Measurements from ENCODE around the gene CEP41.

DNA sequence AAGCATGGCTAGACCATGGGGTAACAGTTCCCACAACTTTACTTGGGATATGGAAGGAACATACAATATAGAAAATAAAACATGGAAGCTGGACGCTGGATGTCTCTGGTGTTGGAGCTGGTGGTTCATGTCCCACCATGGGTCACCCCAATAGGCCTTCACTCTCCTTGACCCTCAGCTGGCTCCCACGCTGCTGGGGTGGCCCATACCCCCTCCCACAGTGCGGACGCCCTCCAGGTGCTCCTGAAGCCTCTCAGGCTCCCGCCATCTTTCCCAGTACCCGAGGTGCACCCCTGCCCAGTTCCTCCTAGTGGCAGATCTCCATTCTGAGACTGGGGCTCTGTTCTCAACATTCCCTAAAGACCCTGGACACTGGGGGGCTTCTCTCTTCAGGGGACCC is 66.3 kb downstream of the CEP41 start:
- TF ChIP-seq, protein P1, sequence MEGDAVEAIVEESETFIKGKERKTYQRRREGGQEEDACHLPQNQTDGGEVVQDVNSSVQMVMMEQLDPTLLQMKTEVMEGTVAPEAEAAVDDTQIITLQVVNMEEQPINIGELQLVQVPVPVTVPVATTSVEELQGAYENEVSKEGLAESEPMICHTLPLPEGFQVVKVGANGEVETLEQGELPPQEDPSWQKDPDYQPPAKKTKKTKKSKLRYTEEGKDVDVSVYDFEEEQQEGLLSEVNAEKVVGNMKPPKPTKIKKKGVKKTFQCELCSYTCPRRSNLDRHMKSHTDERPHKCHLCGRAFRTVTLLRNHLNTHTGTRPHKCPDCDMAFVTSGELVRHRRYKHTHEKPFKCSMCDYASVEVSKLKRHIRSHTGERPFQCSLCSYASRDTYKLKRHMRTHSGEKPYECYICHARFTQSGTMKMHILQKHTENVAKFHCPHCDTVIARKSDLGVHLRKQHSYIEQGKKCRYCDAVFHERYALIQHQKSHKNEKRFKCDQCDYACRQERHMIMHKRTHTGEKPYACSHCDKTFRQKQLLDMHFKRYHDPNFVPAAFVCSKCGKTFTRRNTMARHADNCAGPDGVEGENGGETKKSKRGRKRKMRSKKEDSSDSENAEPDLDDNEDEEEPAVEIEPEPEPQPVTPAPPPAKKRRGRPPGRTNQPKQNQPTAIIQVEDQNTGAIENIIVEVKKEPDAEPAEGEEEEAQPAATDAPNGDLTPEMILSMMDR (IDR thresholded peaks at IDR 0.05; ENCODE audit: low read length): no peak
- no peak for TF ChIP-seq EZH2 (IDR thresholded peaks at IDR 0.05; ENCODE audit: borderline replicate concordance, low read length)

Measured in OCI-LY1 (cell line).